Measurements from ENCODE around the gene IDI1. TPM values are rescaled to one million over a fixed set of nuclear protein-coding genes. Genes with fewer than 3 reads are reported as not detected.

IDI1 gene
- total and polyA plus RNA-seq, 2 donors (not counting 1 experiment from before 2014, with no cell fraction given): 59.8 to 167 TPM

DNA sequence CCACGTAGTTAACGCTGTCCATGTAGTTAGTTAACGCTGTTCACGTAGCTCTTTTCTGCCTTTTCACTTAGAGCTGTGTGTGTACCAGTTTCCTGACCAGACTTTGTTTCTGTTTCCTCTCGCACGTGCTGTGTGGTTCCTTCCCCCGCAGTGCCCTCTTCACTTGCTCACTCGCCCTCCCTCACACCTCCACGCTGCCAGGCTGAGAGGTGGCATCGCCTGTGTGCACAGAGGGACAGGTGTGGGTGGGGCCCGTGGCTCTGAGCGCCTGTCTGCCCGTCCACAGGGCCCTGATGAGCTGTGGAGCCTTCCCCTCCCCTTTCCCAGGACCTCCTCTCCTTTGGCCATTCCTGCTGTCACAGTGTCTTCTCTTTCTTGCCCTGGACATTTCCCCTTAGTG, 37.9 kb upstream of the IDI1 start:
- H3K9ac ChIP-seq (ENCODE audit: low read length): no peak overlapping the region
- WGBS (ENCODE audit: insufficient coverage): 96% methylated on average over 7 of the region's 13 CpGs
- H2AFZ ChIP-seq (ENCODE audit: insufficient read depth, low read depth, low read length, poor library complexity, severe bottlenecking): no peak overlapping the region
- Mint-ChIP-seq H3K4me1 (no peaks in the 10 kb centered on the region), H3K27ac (peak overlapping the region; percentile 26), H3K27me3 (no peaks in the 10 kb centered on the region), H3K9me3 (ENCODE audit: insufficient read depth) (no peaks in the 10 kb centered on the region), H3K4me3 (no peak overlapping the region)
- CTCF ChIA-PET: interaction anchor here (1.1 kb wide), 1 partner anchor 23 kb away, joined by 3 read pairs; no protein-coding TSS in a partner anchor
- no peak overlapping the region for H3K27ac ChIP-seq (ENCODE audit: low read length in 2 of 2)
- H3K4me1 ChIP-seq (ENCODE audit: control insufficient read depth in 2 of 2, insufficient read depth in 2 of 2, low read length in 2 of 2): no peaks in the 10 kb centered on the region
- TF ChIP-seq EZH2 (IDR thresholded peaks at IDR 0.05; ENCODE audit: borderline replicate concordance, insufficient read depth, low read depth, low read length, poor library complexity, severe bottlenecking): no peak
- TF ChIP-seq, protein P1, sequence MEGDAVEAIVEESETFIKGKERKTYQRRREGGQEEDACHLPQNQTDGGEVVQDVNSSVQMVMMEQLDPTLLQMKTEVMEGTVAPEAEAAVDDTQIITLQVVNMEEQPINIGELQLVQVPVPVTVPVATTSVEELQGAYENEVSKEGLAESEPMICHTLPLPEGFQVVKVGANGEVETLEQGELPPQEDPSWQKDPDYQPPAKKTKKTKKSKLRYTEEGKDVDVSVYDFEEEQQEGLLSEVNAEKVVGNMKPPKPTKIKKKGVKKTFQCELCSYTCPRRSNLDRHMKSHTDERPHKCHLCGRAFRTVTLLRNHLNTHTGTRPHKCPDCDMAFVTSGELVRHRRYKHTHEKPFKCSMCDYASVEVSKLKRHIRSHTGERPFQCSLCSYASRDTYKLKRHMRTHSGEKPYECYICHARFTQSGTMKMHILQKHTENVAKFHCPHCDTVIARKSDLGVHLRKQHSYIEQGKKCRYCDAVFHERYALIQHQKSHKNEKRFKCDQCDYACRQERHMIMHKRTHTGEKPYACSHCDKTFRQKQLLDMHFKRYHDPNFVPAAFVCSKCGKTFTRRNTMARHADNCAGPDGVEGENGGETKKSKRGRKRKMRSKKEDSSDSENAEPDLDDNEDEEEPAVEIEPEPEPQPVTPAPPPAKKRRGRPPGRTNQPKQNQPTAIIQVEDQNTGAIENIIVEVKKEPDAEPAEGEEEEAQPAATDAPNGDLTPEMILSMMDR (IDR thresholded peaks at IDR 0.05): no peak
- no peaks in the 10 kb centered on the region for H3K27me3 ChIP-seq (replicated peaks in 1 of 4; ENCODE audit: control extremely low read depth in 1 of 4, control insufficient read depth in 3 of 4, insufficient read depth in 4 of 4, low read length in 3 of 4)
- POLR2A ChIA-PET: no interaction called here
- peaks cover 32% of the 10 kb centered on the region for H4K20me1 ChIP-seq (ENCODE audit: control insufficient read depth, insufficient read depth, low read length, poor library complexity, severe bottlenecking)
- H3K4me2 ChIP-seq (replicated peaks; ENCODE audit: low read depth, low read length, poor library complexity, severe bottlenecking): no peak overlapping the region
- no peak overlapping the region for H3K4me3 ChIP-seq (ENCODE audit: control extremely low read depth in 1 of 5, extremely low read depth in 1 of 5, insufficient read depth in 1 of 5, low read depth in 2 of 5, low read length in 4 of 5)
- DNase-seq (no peak), ATAC-seq (ENCODE audit: low read depth) (no peak)
- peaks cover 9 to 91% of the 10 kb centered on the region in 2 experiments for H3K36me3 ChIP-seq (replicated peaks in 1 of 2; ENCODE audit: control extremely low read depth in 1 of 2, control insufficient read depth in 1 of 2, extremely low read depth in 1 of 2, insufficient read depth in 2 of 2, low read length in 1 of 2)
- no peaks in the 10 kb centered on the region for H3K9me3 ChIP-seq (ENCODE audit: control extremely low read depth in 1 of 3, control insufficient read depth in 2 of 3, insufficient read depth in 1 of 3, low read length in 2 of 3)
- intact Hi-C loops (cut with micrococcal nuclease): no loop called here
- H3K79me2 ChIP-seq (ENCODE audit: control insufficient read depth, insufficient read depth, low read length): peaks cover 46% of the 10 kb centered on the region

DNA sequence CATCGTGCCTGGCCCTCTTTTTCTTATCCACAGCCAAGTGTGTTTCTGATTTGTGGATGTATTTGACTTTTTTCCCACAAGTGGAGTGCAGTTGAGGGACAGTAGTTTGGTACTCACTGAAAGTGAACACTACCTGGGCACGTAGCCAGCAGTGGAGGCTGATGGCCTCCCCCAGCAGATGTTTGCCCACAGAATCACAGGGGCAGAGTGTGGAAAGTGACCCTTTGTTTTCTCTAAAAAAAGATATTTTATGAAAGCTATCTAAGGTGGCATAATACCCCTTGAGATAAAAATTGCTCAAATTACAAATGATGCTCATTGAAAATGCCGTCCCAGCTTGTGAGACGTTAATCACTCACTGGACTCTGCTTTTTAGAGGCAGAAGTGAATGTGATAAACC, 36.3 kb upstream of the IDI1 start:
- H3K9me3 ChIP-seq (ENCODE audit: control extremely low read depth in 1 of 3, control insufficient read depth in 2 of 3, insufficient read depth in 1 of 3, low read length in 2 of 3): no peaks in the 10 kb centered on the region
- Mint-ChIP-seq H3K9me3 (ENCODE audit: insufficient read depth) (no peaks in the 10 kb centered on the region), H3K27ac (no peak overlapping the region), H3K4me1 (no peaks in the 10 kb centered on the region), H3K4me3 (no peak overlapping the region), H3K27me3 (no peaks in the 10 kb centered on the region)
- no peak overlapping the region for H3K4me3 ChIP-seq (ENCODE audit: control extremely low read depth in 1 of 5, extremely low read depth in 1 of 5, insufficient read depth in 1 of 5, low read depth in 2 of 5, low read length in 4 of 5)
- no peaks in the 10 kb centered on the region for H3K27me3 ChIP-seq (replicated peaks in 1 of 4; ENCODE audit: control extremely low read depth in 1 of 4, control insufficient read depth in 3 of 4, insufficient read depth in 4 of 4, low read length in 3 of 4)
- H3K9ac ChIP-seq (ENCODE audit: low read length): no peak overlapping the region
- TF ChIP-seq, protein P1 (IDR thresholded peaks at IDR 0.05): no peak
- no peak for TF ChIP-seq EZH2 (IDR thresholded peaks at IDR 0.05; ENCODE audit: borderline replicate concordance, insufficient read depth, low read depth, low read length, poor library complexity, severe bottlenecking)
- no peaks in the 10 kb centered on the region for H3K4me1 ChIP-seq (ENCODE audit: control insufficient read depth in 2 of 2, insufficient read depth in 2 of 2, low read length in 2 of 2)
- WGBS (ENCODE audit: insufficient coverage): 100% methylated on average over 2 of the region's 4 CpGs
- peaks cover 34% of the 10 kb centered on the region for H3K79me2 ChIP-seq (ENCODE audit: control insufficient read depth, insufficient read depth, low read length)
- DNase-seq (no peak), ATAC-seq (ENCODE audit: low read depth) (no peak)
- ChIA-PET CTCF (no interaction called here), POLR2A (no interaction called here)
- H3K27ac ChIP-seq (ENCODE audit: low read length in 2 of 2): no peak overlapping the region
- no peak overlapping the region for H2AFZ ChIP-seq (ENCODE audit: insufficient read depth, low read depth, low read length, poor library complexity, severe bottlenecking)
- H3K36me3 ChIP-seq (replicated peaks in 1 of 2; ENCODE audit: control extremely low read depth in 1 of 2, control insufficient read depth in 1 of 2, extremely low read depth in 1 of 2, insufficient read depth in 2 of 2, low read length in 1 of 2): peaks cover 9 to 83% of the 10 kb centered on the region in 2 experiments
- H4K20me1 ChIP-seq (ENCODE audit: control insufficient read depth, insufficient read depth, low read length, poor library complexity, severe bottlenecking): peaks cover 26% of the 10 kb centered on the region
- intact Hi-C loops (cut with micrococcal nuclease): no loop called here
- H3K4me2 ChIP-seq (replicated peaks; ENCODE audit: low read depth, low read length, poor library complexity, severe bottlenecking): no peak overlapping the region
